Measurements from ENCODE around the gene APOBEC4.

- no peak for TF ChIP-seq POLR2A (IDR thresholded peaks at IDR 0.05; ENCODE audit: borderline replicate concordance, extremely low read depth, insufficient read depth, insufficient read length)
- no peak for TF ChIP-seq ZNF274 (IDR thresholded peaks at IDR 0.05; ENCODE audit: low read depth, low read length)
- TF ChIP-seq CTCF (IDR thresholded peaks at IDR 0.05 in 2 of 3, conservative IDR thresholded peaks at IDR 0.05 in 1 of 3; ENCODE audit: borderline replicate concordance in 1 of 3, insufficient read depth in 1 of 3, low read depth in 2 of 3, low read length in 2 of 3) = no peak
- no peak for TF ChIP-seq REST (IDR thresholded peaks at IDR 0.05; ENCODE audit: low read depth)
- TF ChIP-seq, protein P1, sequence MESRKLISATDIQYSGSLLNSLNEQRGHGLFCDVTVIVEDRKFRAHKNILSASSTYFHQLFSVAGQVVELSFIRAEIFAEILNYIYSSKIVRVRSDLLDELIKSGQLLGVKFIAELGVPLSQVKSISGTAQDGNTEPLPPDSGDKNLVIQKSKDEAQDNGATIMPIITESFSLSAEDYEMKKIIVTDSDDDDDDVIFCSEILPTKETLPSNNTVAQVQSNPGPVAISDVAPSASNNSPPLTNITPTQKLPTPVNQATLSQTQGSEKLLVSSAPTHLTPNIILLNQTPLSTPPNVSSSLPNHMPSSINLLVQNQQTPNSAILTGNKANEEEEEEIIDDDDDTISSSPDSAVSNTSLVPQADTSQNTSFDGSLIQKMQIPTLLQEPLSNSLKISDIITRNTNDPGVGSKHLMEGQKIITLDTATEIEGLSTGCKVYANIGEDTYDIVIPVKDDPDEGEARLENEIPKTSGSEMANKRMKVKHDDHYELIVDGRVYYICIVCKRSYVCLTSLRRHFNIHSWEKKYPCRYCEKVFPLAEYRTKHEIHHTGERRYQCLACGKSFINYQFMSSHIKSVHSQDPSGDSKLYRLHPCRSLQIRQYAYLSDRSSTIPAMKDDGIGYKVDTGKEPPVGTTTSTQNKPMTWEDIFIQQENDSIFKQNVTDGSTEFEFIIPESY (IDR thresholded peaks at IDR 0.05; ENCODE audit: extremely low read depth, insufficient replicate concordance, low read length) = no peak
These were observed 41.6 kb upstream of the APOBEC4 start for GRCh38 chr1:183694755-183695154.
